Activated naive CD4-positive, alpha-beta T cell treated with anti-CD3 and anti-CD28 coated beads for 36 hours (primary cell): ENCODE results near the gene MTHFD2L. TPM values are rescaled to one million over a fixed set of nuclear protein-coding genes. Genes with fewer than 3 reads are reported as not detected.

Source experiments
- CTCF ChIA-PET: fragments of 350-600 bp; sonication (Branson Sonifier 250); formaldehyde crosslinking; loops from one replicate; lab custom pipeline; 2021; ENCODE audit warnings: antibody characterized with exemption; lab: Charles Lee
- DNase-seq: peaks from one replicate; pipeline ENCODE4 v3.0.0-alpha.2; 2020
- H3K27ac Mint-ChIP-seq: one replicate; pipeline ENCODE4 v1.8.0; 2021; ENCODE audit warnings: mild to moderate bottlenecking, mixed read lengths
- H3K27me3 Mint-ChIP-seq: one replicate; pipeline ENCODE4 v1.8.0; 2021; ENCODE audit warnings: low read depth, mixed read lengths
- H3K36me3 Mint-ChIP-seq: one replicate; pipeline ENCODE4 v1.8.0; 2021; ENCODE audit warnings: low read depth, mixed read lengths
- H3K4me1 Mint-ChIP-seq: one replicate; pipeline ENCODE4 v1.8.0; 2021; ENCODE audit warnings: low read depth, mixed read lengths
- H3K4me3 Mint-ChIP-seq: one replicate; pipeline ENCODE4 v1.8.0; 2021; ENCODE audit warnings: mild to moderate bottlenecking, moderate library complexity, mixed read lengths
- H3K9me3 Mint-ChIP-seq: one replicate; pipeline ENCODE4 v1.8.0; 2021; ENCODE audit warnings: mixed read lengths
- intact Hi-C: fragments of 100-400 bp; cut with micrococcal nuclease; formaldehyde crosslinking; loops from one replicate; pipeline ENCODE4 v1.15.1; 2023
- total RNA-seq, 2 experiments: library from RNA; stranded (reverse); gene quantifications; one replicate each; pipeline ENCODE4 v1.2.3, GENCODE V29; 2021

The MTHFD2L gene
- total RNA-seq, 2 experiments from 2014 or later = 4.8 to 5.3 TPM

- H3K4me3 Mint-ChIP-seq = no peak overlapping the region
- peaks cover 2% of the 10 kb centered on the region for H3K9me3 Mint-ChIP-seq
- H3K4me1 Mint-ChIP-seq = peaks cover 3% of the 10 kb centered on the region
- H3K27me3 Mint-ChIP-seq = no peaks in the 10 kb centered on the region
- intact Hi-C loops = no loop called here
- CTCF ChIA-PET = no interaction called here
- no peak for DNase-seq
- peaks cover 1% of the 10 kb centered on the region for H3K36me3 Mint-ChIP-seq
- no peak overlapping the region for H3K27ac Mint-ChIP-seq
Observed at GRCh38 chr4:74266081-74266480, 108.2 kb downstream of the MTHFD2L start.

- Mint-ChIP-seq H3K4me3 (no peak overlapping the region), H3K27me3 (no peaks in the 10 kb centered on the region), H3K36me3 (peaks cover 1% of the 10 kb centered on the region), H3K4me1 (peaks cover 3% of the 10 kb centered on the region), H3K9me3 (peaks cover 2% of the 10 kb centered on the region), H3K27ac (no peak overlapping the region)
- intact Hi-C loops = no loop called here
- CTCF ChIA-PET = no interaction called here
- DNase-seq = no peak
Observed at GRCh38 chr4:74267998-74268606, 110.2 kb downstream of the MTHFD2L start.

GRCh38 chr4:74268643-74269042 lies 110.7 kb downstream of the MTHFD2L start:
- Mint-ChIP-seq H3K27ac (no peak overlapping the region), H3K9me3 (peaks cover 2% of the 10 kb centered on the region), H3K36me3 (peaks cover 1% of the 10 kb centered on the region), H3K4me3 (no peak overlapping the region), H3K4me1 (peaks cover 3% of the 10 kb centered on the region), H3K27me3 (no peaks in the 10 kb centered on the region)
- intact Hi-C loops = no loop called here
- CTCF ChIA-PET = interaction anchor here (1.1 kb wide), 1 partner anchor 40 kb away, joined by 3 read pairs; no protein-coding TSS in a partner anchor
- no peak for DNase-seq

- H3K4me1 Mint-ChIP-seq = no peaks in the 10 kb centered on the region
- H3K9me3 Mint-ChIP-seq = no peaks in the 10 kb centered on the region
- H3K27ac Mint-ChIP-seq = no peak overlapping the region
- intact Hi-C loops = no loop called here
- H3K36me3 Mint-ChIP-seq = peaks cover 2% of the 10 kb centered on the region
- no peaks in the 10 kb centered on the region for H3K27me3 Mint-ChIP-seq
- H3K4me3 Mint-ChIP-seq = no peak overlapping the region
- no peak for DNase-seq
- CTCF ChIA-PET = no interaction called here
Observed at GRCh38 chr4:74278490-74278889, 120.6 kb downstream of the MTHFD2L start.

GRCh38 chr4:74279716-74280115 lies 121.8 kb downstream of the MTHFD2L start:
- intact Hi-C loops = no loop called here
- Mint-ChIP-seq H3K9me3 (no peaks in the 10 kb centered on the region), H3K27me3 (no peaks in the 10 kb centered on the region), H3K4me3 (no peak overlapping the region), H3K4me1 (no peaks in the 10 kb centered on the region), H3K36me3 (peaks cover 6% of the 10 kb centered on the region), H3K27ac (no peak overlapping the region)
- CTCF ChIA-PET = interaction anchor here (0.6 to 1.0 kb wide), 3 partner anchors 51 to 1634 kb away, joined by 3 to 4 read pairs (median 3); no protein-coding TSS in a partner anchor
- no peak for DNase-seq

GRCh38 chr4:74282926-74283325 lies 125.0 kb downstream of the MTHFD2L start:
- DNase-seq = no peak
- Mint-ChIP-seq H3K27me3 (no peaks in the 10 kb centered on the region), H3K4me3 (no peak overlapping the region), H3K9me3 (no peaks in the 10 kb centered on the region), H3K36me3 (peaks cover 6% of the 10 kb centered on the region), H3K4me1 (no peaks in the 10 kb centered on the region), H3K27ac (no peak overlapping the region)
- CTCF ChIA-PET = interaction anchor here (1.0 kb wide), 1 partner anchor 36 kb away, joined by 3 read pairs; no protein-coding TSS in a partner anchor
- intact Hi-C loops = no loop called here

- DNase-seq = no peak
- H3K27ac Mint-ChIP-seq = no peak overlapping the region
- H3K4me3 Mint-ChIP-seq = no peak overlapping the region
- CTCF ChIA-PET = interaction anchor here (1.0 kb wide), 1 partner anchor 35 kb away, joined by 3 read pairs; no protein-coding TSS in a partner anchor
- intact Hi-C loops = no loop called here
- no peaks in the 10 kb centered on the region for H3K9me3 Mint-ChIP-seq
- H3K27me3 Mint-ChIP-seq = no peaks in the 10 kb centered on the region
- H3K4me1 Mint-ChIP-seq = no peaks in the 10 kb centered on the region
- H3K36me3 Mint-ChIP-seq = peaks cover 6% of the 10 kb centered on the region
Observed at GRCh38 chr4:74283614-74284013, 125.7 kb downstream of the MTHFD2L start.

GRCh38 chr4:74284053-74284452 lies 126.1 kb downstream of the MTHFD2L start:
- H3K4me3 Mint-ChIP-seq = no peak overlapping the region
- no peaks in the 10 kb centered on the region for H3K4me1 Mint-ChIP-seq
- no peak overlapping the region for H3K27ac Mint-ChIP-seq
- DNase-seq = no peak
- no peaks in the 10 kb centered on the region for H3K27me3 Mint-ChIP-seq
- CTCF ChIA-PET = interaction anchor here (1.0 kb wide), 1 partner anchor 34 kb away, joined by 3 read pairs; no protein-coding TSS in a partner anchor
- intact Hi-C loops = no loop called here
- H3K36me3 Mint-ChIP-seq = peaks cover 6% of the 10 kb centered on the region
- H3K9me3 Mint-ChIP-seq = no peaks in the 10 kb centered on the region

- Mint-ChIP-seq H3K27me3 (no peaks in the 10 kb centered on the region), H3K4me3 (no peak overlapping the region), H3K9me3 (peaks cover 4% of the 10 kb centered on the region), H3K27ac (no peak overlapping the region), H3K4me1 (no peaks in the 10 kb centered on the region), H3K36me3 (peaks cover 9% of the 10 kb centered on the region)
- DNase-seq = no peak
- CTCF ChIA-PET = no interaction called here
- intact Hi-C loops = no loop called here
Observed at GRCh38 chr4:74287164-74287563, 129.2 kb downstream of the MTHFD2L start.

- Mint-ChIP-seq H3K4me1 (no peaks in the 10 kb centered on the region), H3K4me3 (no peak overlapping the region), H3K27me3 (no peaks in the 10 kb centered on the region), H3K9me3 (peaks cover 5% of the 10 kb centered on the region), H3K36me3 (peaks cover 9% of the 10 kb centered on the region), H3K27ac (no peak overlapping the region)
- intact Hi-C loops = no loop called here
- CTCF ChIA-PET = no interaction called here
- no peak for DNase-seq
Observed at GRCh38 chr4:74287791-74288190, 129.9 kb downstream of the MTHFD2L start.

GRCh38 chr4:74291471-74291870 lies 133.6 kb downstream of the MTHFD2L start:
- DNase-seq = no peak
- CTCF ChIA-PET = no interaction called here
- Mint-ChIP-seq H3K36me3 (peaks cover 6% of the 10 kb centered on the region), H3K9me3 (peaks cover 5% of the 10 kb centered on the region), H3K4me1 (no peaks in the 10 kb centered on the region), H3K27ac (no peak overlapping the region), H3K27me3 (no peaks in the 10 kb centered on the region), H3K4me3 (no peak overlapping the region)
- intact Hi-C loops = no loop called here

GRCh38 chr4:74292111-74292870 lies 134.4 kb downstream of the MTHFD2L start:
- Mint-ChIP-seq H3K36me3 (peaks cover 6% of the 10 kb centered on the region), H3K27ac (no peak overlapping the region), H3K9me3 (peaks cover 5% of the 10 kb centered on the region), H3K4me3 (no peak overlapping the region), H3K4me1 (no peaks in the 10 kb centered on the region), H3K27me3 (no peaks in the 10 kb centered on the region)
- CTCF ChIA-PET = no interaction called here
- no peak for DNase-seq
- intact Hi-C loops = no loop called here

- intact Hi-C loops = no loop called here
- no peak for DNase-seq
- CTCF ChIA-PET = no interaction called here
- Mint-ChIP-seq H3K4me1 (no peaks in the 10 kb centered on the region), H3K36me3 (peaks cover 6% of the 10 kb centered on the region), H3K4me3 (no peak overlapping the region), H3K9me3 (peaks cover 5% of the 10 kb centered on the region), H3K27ac (no peak overlapping the region), H3K27me3 (no peaks in the 10 kb centered on the region)
Observed at GRCh38 chr4:74293558-74293957, 135.6 kb downstream of the MTHFD2L start.
